Gastroesophageal sphincter (tissue), 2 donors: ENCODE measurements around the gene IQSEC1.

Experiments used
- EP300 ChIP-seq: sonication (generic); formaldehyde crosslinking; IDR thresholded peaks from one replicate; pipeline ENCODE4 v1.6.1; 2017; ENCODE audit warnings: antibody characterized with exemption, mild to moderate bottlenecking
- POLR2AphosphoS5 ChIP-seq: sonication (generic); formaldehyde crosslinking; IDR thresholded peaks from one replicate; pipeline ENCODE4 v1.6.1; 2017; ENCODE audit warnings: antibody characterized with exemption

DNA sequence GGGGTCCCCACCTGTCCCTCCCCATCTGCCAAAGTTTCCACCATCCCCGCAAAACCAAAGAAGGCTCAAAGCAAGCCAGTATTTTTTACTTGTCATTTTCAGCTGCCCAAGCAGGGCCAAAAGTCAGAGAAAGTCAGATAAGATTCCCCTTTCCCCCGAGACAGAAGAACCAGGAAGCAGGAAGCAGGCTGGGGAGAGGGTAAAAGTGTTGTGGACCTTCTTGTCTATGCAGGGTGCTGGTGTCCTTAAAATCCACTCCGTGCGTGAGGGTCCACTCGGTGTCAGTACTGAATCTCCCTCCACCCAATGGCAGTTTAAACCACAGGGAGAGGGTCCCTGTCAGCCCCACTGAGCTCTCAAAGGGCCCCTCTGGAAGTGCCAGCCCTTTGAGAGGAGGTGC, 211.6 kb downstream of the IQSEC1 start:
- TF ChIP-seq EP300 (no peak), POLR2AphosphoS5 (no peak)
